ENCODE results near the gene POLR3E. TPM values are rescaled to one million over a fixed set of nuclear protein-coding genes. Genes with fewer than 3 reads are reported as not detected.
"Not testable (repeated sequence)": the region's sequence is repeated elsewhere in the genome, so short reads cannot be mapped to it uniquely, and the experiment has no call there.

POLR3E gene
- total RNA-seq, 1 donor from 2014 or later: 36.6 TPM

DNA sequence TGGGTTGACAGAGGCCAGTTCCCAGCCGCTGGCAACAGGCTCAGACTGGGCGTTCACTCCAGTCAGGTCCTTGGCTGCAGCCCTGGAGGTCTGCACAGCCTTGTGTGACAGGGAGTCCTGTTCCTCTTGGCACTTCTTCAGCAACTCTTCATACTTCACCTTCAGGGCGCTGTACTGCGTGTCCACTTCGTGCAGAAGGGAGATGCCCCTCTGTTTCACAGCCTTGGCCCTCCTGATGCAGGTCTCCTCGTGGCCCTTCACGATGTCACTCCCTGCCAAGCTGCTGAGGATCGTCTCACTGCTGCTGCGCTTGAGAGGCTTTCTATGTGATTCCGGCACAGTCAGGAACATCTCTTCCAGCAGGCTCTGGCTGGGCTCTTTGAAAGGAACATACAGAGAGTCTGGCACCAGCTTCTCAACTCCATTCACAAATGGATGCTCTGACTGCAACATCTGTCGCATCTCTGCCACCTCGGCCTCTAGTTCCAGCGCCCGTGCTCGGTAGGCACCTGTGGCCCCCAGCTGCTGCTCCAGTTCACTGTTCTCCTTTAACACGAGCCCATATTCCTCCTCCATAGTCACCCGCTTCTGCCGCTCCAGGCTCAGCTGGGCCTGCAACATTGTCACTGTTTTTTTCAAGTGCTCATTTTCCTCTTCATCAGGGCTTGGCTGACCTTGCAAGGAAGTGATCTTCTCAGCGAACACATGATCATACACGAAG is 50.1 kb downstream of the POLR3E start:
- no peaks in the 10 kb centered on the region for H3K4me1 ChIP-seq
- H3K9me3 ChIP-seq: no peaks in the 10 kb centered on the region
- DNase-seq (no peak), ATAC-seq (no peak)
- intact Hi-C loops (cut with DNase I): no loop called here
- TF ChIP-seq, protein P1, sequence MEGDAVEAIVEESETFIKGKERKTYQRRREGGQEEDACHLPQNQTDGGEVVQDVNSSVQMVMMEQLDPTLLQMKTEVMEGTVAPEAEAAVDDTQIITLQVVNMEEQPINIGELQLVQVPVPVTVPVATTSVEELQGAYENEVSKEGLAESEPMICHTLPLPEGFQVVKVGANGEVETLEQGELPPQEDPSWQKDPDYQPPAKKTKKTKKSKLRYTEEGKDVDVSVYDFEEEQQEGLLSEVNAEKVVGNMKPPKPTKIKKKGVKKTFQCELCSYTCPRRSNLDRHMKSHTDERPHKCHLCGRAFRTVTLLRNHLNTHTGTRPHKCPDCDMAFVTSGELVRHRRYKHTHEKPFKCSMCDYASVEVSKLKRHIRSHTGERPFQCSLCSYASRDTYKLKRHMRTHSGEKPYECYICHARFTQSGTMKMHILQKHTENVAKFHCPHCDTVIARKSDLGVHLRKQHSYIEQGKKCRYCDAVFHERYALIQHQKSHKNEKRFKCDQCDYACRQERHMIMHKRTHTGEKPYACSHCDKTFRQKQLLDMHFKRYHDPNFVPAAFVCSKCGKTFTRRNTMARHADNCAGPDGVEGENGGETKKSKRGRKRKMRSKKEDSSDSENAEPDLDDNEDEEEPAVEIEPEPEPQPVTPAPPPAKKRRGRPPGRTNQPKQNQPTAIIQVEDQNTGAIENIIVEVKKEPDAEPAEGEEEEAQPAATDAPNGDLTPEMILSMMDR (IDR thresholded peaks at IDR 0.05): no peak
- no peak overlapping the region for H3K4me3 ChIP-seq
- H3K27me3 ChIP-seq (ENCODE audit: low read depth): no peaks in the 10 kb centered on the region
- H3K36me3 ChIP-seq: peaks cover 54% of the 10 kb centered on the region
- H3K27ac ChIP-seq: peak overlapping the region; percentile 14

DNA sequence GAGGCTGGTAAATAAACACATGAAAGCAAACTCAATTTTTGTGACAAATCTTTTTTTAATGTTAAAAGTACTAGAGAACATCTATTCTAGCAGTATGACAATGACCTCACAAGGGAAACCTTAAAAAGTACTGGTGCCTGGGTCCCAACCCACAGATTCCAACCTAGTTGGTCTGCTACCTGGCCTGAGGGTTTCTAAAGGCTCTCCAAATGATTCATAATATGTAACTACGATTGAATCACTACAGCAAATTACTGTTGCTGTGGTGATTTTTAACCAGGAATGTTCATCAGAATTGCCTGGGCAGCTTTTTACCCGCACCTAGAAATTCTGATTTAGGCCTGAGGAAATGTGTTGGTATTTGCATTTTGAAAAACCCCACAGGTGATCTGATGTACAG is 51.1 kb downstream of the POLR3E start:
- no peak overlapping the region for H3K4me3 ChIP-seq
- H3K36me3 ChIP-seq: peaks cover 58% of the 10 kb centered on the region
- intact Hi-C loops (cut with DNase I): no loop called here
- H3K9me3 ChIP-seq: no peaks in the 10 kb centered on the region
- no peak for DNase-seq
- no peak for ATAC-seq
- H3K27ac ChIP-seq: no peak overlapping the region
- H3K4me1 ChIP-seq: peaks cover 9% of the 10 kb centered on the region
- TF ChIP-seq, protein P1 (IDR thresholded peaks at IDR 0.05): no peak
- no peaks in the 10 kb centered on the region for H3K27me3 ChIP-seq (ENCODE audit: low read depth)

DNA sequence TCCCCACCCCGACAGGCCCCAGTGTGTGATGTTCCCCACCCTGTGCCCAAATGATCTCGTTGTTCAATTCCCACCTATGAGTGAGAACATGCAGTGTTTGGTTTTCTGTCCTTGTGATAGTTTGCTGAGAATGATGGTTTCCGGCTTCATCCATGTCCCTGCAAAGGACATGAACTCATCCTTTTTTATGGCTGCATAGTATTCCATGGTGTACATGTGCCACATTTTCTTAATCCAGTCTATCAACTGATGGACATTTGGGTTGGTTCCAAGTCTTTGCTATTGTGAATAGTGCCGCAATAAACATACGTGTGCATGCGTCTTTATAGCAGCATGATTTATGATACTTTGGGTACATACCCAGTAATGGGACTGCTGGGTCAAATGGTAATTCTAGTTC is 53.8 kb downstream of the POLR3E start:
- intact Hi-C loops (cut with DNase I); H3K4me3 ChIP-seq; H3K27ac ChIP-seq; H3K9me3 ChIP-seq; DNase-seq; ATAC-seq; H3K27me3 ChIP-seq (ENCODE audit: low read depth): not testable (repeated sequence)
- Histone ChIP-seq H3K36me3 (peaks cover 41% of the 10 kb centered on the region), H3K4me1 (peaks cover 27% of the 10 kb centered on the region)

DNA sequence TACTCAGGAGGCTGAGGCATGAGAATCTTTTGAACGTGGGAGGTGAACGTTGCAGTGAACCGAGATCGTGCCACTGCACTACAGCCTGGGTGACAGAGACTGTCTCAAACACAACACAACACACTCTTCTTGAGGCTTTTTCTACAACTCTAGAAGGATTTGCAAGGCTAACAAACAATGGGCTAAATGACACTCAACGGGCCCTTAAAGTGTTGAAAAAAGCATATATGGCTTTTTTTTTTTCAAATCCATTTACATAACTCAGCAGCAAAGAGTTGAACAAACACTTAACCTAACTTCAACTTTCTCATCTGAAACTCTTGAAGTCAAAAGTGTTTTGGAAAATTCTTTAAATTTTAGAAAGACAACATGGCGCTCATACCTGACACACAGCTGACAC is 54.9 kb downstream of the POLR3E start:
- ATAC-seq: peak; percentile 41 to 81
- H3K36me3 ChIP-seq: peaks cover 30% of the 10 kb centered on the region

DNA sequence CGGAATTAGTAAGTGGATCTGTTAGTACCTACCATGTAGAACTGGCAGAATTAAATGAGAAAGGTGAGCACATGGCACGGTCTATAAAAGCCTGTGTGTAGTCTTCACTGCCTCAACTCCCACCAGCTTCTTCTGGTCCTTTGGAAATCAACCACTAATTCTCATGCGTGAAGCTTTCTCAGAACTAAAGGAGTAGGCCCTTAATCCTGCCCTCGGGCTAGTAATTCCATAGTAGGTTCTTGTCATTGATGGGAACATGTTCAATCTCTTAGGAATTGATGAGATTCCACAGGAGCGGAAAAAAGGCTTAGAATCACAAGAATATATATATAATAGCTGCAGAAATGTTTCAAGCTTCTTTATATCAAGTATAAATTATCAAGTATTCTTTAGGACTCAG is 55.5 kb downstream of the POLR3E start:
- no peaks in the 10 kb centered on the region for H3K9me3 ChIP-seq
- peaks cover 24% of the 10 kb centered on the region for H3K36me3 ChIP-seq
- intact Hi-C loops (cut with DNase I): no loop called here
- no peaks in the 10 kb centered on the region for H3K27me3 ChIP-seq (ENCODE audit: low read depth)
- DNase-seq: no peak
- no peak overlapping the region for H3K4me3 ChIP-seq
- no peak for ATAC-seq
- peaks cover 29% of the 10 kb centered on the region for H3K4me1 ChIP-seq
- TF ChIP-seq, protein P1 (IDR thresholded peaks at IDR 0.05): no peak
- no peak overlapping the region for H3K27ac ChIP-seq

More for the DNA sequence above, 54.9 kb downstream of the POLR3E start:
- H3K4me1 ChIP-seq: peaks cover 27% of the 10 kb centered on the region
- DNase-seq: no peak
- H3K27ac ChIP-seq: no peak overlapping the region
- intact Hi-C loops (cut with DNase I): no loop called here
- no peaks in the 10 kb centered on the region for H3K27me3 ChIP-seq (ENCODE audit: low read depth)
- H3K4me3 ChIP-seq: no peak overlapping the region
- H3K9me3 ChIP-seq: no peaks in the 10 kb centered on the region
- TF ChIP-seq, protein P1 (IDR thresholded peaks at IDR 0.05): no peak

DNA sequence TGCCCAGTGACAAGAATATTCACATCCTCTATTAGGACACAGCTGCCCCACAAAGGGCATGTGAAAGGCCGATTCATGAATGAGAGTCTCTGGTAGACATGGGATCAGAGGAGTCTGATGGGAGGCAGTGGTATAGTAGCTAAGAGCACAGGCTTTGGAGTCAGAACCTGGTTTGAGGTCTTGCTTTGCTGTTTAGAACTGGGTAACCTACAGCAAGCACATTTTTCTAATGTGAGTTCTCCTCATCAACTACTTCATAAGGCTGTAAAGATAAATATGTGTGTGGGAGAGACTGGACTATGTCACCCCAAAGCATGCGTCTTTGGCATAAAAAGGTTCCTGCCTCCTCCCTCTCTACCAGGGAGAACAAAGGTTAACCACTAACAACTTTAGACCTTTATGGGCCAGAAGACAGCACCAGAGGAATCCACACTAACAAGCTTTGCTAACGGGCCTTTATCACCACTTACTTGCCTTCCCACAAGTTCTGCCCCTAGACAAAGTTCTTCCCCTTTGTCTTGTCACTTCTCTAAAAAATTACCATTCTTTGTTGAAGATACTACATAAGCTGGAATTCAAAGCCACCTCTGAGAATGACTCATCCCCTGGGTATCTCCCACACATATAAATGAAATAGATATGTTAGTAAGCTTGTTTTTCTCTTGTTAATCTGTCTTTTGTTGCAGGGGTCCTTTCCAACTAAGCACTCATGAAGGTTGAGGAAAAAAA is 56.1 kb downstream of the POLR3E start:
- Histone ChIP-seq H3K27me3 (ENCODE audit: low read depth) (no peaks in the 10 kb centered on the region), H3K4me1 (peaks cover 35% of the 10 kb centered on the region), H3K4me3 (no peak overlapping the region), H3K27ac (no peak overlapping the region), H3K9me3 (no peaks in the 10 kb centered on the region), H3K36me3 (peaks cover 17% of the 10 kb centered on the region)
- DNase-seq: no peak
- intact Hi-C loops (cut with DNase I): no loop called here
- peak; percentile 57 to 75 for ATAC-seq
- TF ChIP-seq, protein P1 (IDR thresholded peaks at IDR 0.05): no peak
